Fibroblast of peridontal ligament (primary cell): Measurements from ENCODE around the gene RBBP8NL.

ENCODE experiments used
- DNase-seq: peaks from one replicate; pipeline ENCODE4 v3.0.0-alpha.2; 2010; ENCODE audit errors: extremely low read depth

Gene RBBP8NL

GRCh38 chr20:62362991-62363919, 64.1 kb downstream of the RBBP8NL start:
- no peak for DNase-seq

DNA sequence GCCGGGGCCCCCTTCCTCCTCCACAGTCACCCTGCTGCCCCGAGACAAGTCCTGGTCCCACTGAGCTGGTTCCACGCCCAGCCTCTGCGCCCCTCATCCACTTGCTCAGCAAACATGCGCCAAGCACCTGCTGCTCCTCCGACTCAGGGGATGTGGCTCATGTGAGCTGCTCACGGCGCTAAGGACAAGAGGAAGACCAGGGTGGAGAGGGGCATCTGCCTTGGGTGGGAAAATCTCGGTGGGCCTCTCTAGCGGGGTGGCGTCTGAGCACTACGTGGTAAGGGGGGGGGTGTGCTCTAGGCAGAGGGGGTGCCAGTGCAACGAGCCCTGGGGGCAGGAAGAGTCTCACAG, 64.8 kb downstream of the RBBP8NL start:
- DNase-seq, result no peak

- no peak for DNase-seq
These were observed 65.3 kb downstream of the RBBP8NL start for GRCh38 chr20:62361799-62362589.

GRCh38 chr20:62360854-62361798, 66.2 kb downstream of the RBBP8NL start:
- no peak for DNase-seq
